ENCODE results near the gene CELF2.

CELF2 gene

GRCh38 chr10:11215471-11215870 is 197.8 kb downstream of the CELF2 start:
- no peak for DNase-seq (ENCODE audit: low read depth in 2 of 2, low spot score in 1 of 2)

- DNase-seq (ENCODE audit: low read depth in 2 of 2, low spot score in 1 of 2), result no peak
These were observed 199.8 kb downstream of the CELF2 start for GRCh38 chr10:11217521-11217920.

- DNase-seq (ENCODE audit: low read depth in 2 of 2, low spot score in 1 of 2), result no peak
These were observed 200.7 kb downstream of the CELF2 start for GRCh38 chr10:11218395-11218794.

- no peak for DNase-seq (ENCODE audit: low read depth in 2 of 2, low spot score in 1 of 2)
These were observed 201.8 kb downstream of the CELF2 start for GRCh38 chr10:11219431-11219830.

- DNase-seq (ENCODE audit: low read depth in 2 of 2, low spot score in 1 of 2), result no peak
These were observed 205.4 kb downstream of the CELF2 start for GRCh38 chr10:11223081-11223480.

- DNase-seq (ENCODE audit: low read depth in 2 of 2, low spot score in 1 of 2), result no peak
These were observed 206.0 kb downstream of the CELF2 start for GRCh38 chr10:11223507-11224140.

- DNase-seq (ENCODE audit: low read depth in 2 of 2, low spot score in 1 of 2), result no peak
These were observed 206.6 kb downstream of the CELF2 start for GRCh38 chr10:11224321-11224720.

GRCh38 chr10:11224792-11225416 is 207.2 kb downstream of the CELF2 start:
- DNase-seq (ENCODE audit: low read depth in 2 of 2, low spot score in 1 of 2), result no peak

- DNase-seq (ENCODE audit: low read depth in 2 of 2, low spot score in 1 of 2), result no peak
These were observed 208.3 kb downstream of the CELF2 start for GRCh38 chr10:11225935-11226334.

- DNase-seq (ENCODE audit: low read depth in 2 of 2, low spot score in 1 of 2), result no peak
These were observed 209.4 kb downstream of the CELF2 start for GRCh38 chr10:11227103-11227502.

- DNase-seq (ENCODE audit: low read depth in 2 of 2, low spot score in 1 of 2), result no peak
These were observed 212.2 kb downstream of the CELF2 start for GRCh38 chr10:11229893-11230292.

GRCh38 chr10:11230498-11231167 is 213.0 kb downstream of the CELF2 start:
- no peak for DNase-seq (ENCODE audit: low read depth in 2 of 2, low spot score in 1 of 2)

GRCh38 chr10:11231285-11231684 is 213.6 kb downstream of the CELF2 start:
- DNase-seq (ENCODE audit: low read depth in 2 of 2, low spot score in 1 of 2), result no peak

GRCh38 chr10:11232222-11232961 is 214.7 kb downstream of the CELF2 start:
- no peak for DNase-seq (ENCODE audit: low read depth in 2 of 2, low spot score in 1 of 2)

- no peak for DNase-seq (ENCODE audit: low read depth in 2 of 2, low spot score in 1 of 2)
These were observed 217.3 kb downstream of the CELF2 start for GRCh38 chr10:11234857-11235531.

- no peak for DNase-seq (ENCODE audit: low read depth in 2 of 2, low spot score in 1 of 2)
These were observed 218.1 kb downstream of the CELF2 start for GRCh38 chr10:11235771-11236170.

- no peak for DNase-seq (ENCODE audit: low read depth in 2 of 2, low spot score in 1 of 2)
These were observed 218.6 kb downstream of the CELF2 start for GRCh38 chr10:11236234-11236633.

GRCh38 chr10:11237571-11237970 is 219.9 kb downstream of the CELF2 start:
- DNase-seq (ENCODE audit: low read depth in 2 of 2, low spot score in 1 of 2), result no peak

GRCh38 chr10:11238893-11239292 is 221.2 kb downstream of the CELF2 start:
- DNase-seq (ENCODE audit: low read depth in 2 of 2, low spot score in 1 of 2), result no peak

- no peak for DNase-seq (ENCODE audit: low read depth in 2 of 2, low spot score in 1 of 2)
These were observed 223.0 kb downstream of the CELF2 start for GRCh38 chr10:11240641-11241040.
